ENCODE measurements around the gene KISS1R.
A peak's percentile ranks its signal among the peaks of the same experiment; 100 is the strongest.
"Not testable (repeated sequence)": the region's sequence is repeated elsewhere in the genome, so short reads cannot be mapped to it uniquely, and the experiment has no call there.

KISS1R gene

GRCh38 chr19:953445-954271, 36.5 kb downstream of the KISS1R start:
- no peak for DNase-seq (ENCODE audit: low read depth in 2 of 2)

- DNase-seq (ENCODE audit: low read depth in 2 of 2), result no peak
Measured at GRCh38 chr19:954272-954671, 37.1 kb downstream of the KISS1R start.

- DNase-seq (ENCODE audit: low read depth in 2 of 2), result no peak
Measured at GRCh38 chr19:954672-955494, 37.8 kb downstream of the KISS1R start.

GRCh38 chr19:955803-956765, 39.0 kb downstream of the KISS1R start:
- no peak for DNase-seq (ENCODE audit: low read depth in 2 of 2)

- DNase-seq (ENCODE audit: low read depth in 2 of 2), result no peak
Measured at GRCh38 chr19:956766-957440, 39.8 kb downstream of the KISS1R start.

- DNase-seq (ENCODE audit: low read depth in 2 of 2), result not testable (repeated sequence)
Measured at GRCh38 chr19:957578-957977, 40.4 kb downstream of the KISS1R start.

GRCh38 chr19:958967-959855, 42.1 kb downstream of the KISS1R start:
- DNase-seq (ENCODE audit: low read depth in 2 of 2), result peak in 1 of 2 donors; percentile 18

GRCh38 chr19:960020-960419, 42.9 kb downstream of the KISS1R start:
- DNase-seq (ENCODE audit: low read depth in 2 of 2), result no peak

GRCh38 chr19:960601-960938, 43.4 kb downstream of the KISS1R start:
- DNase-seq (ENCODE audit: low read depth in 2 of 2), result no peak

GRCh38 chr19:961866-962620, 44.9 kb downstream of the KISS1R start:
- DNase-seq (ENCODE audit: low read depth in 2 of 2), result no peak

- DNase-seq (ENCODE audit: low read depth in 2 of 2), result no peak
Measured at GRCh38 chr19:962683-963400, 45.7 kb downstream of the KISS1R start.

- no peak for DNase-seq (ENCODE audit: low read depth in 2 of 2)
Measured at GRCh38 chr19:963486-963951, 46.4 kb downstream of the KISS1R start.

GRCh38 chr19:964116-964520, 47.0 kb downstream of the KISS1R start:
- no peak for DNase-seq (ENCODE audit: low read depth in 2 of 2)

- DNase-seq (ENCODE audit: low read depth in 2 of 2), result no peak
Measured at GRCh38 chr19:964761-965694, 47.9 kb downstream of the KISS1R start.

GRCh38 chr19:966485-967088, 49.5 kb downstream of the KISS1R start:
- DNase-seq (ENCODE audit: low read depth in 2 of 2), result no peak

Measured in activated CD8-positive, alpha-beta memory T cell treated with anti-CD3 and anti-CD28 coated beads for 4 hours (primary cell).